Esophagus squamous epithelium (tissue), 5 donors: ENCODE measurements around the gene FAM180A. TPM values are rescaled to one million over a fixed set of nuclear protein-coding genes. Genes with fewer than 3 reads are reported as not detected.
"Not testable (repeated sequence)": the region's sequence is repeated elsewhere in the genome, so short reads cannot be mapped to it uniquely, and the experiment has no call there.

Experiments
- DNase-seq: peaks from one replicate; lab custom pipeline; 2025; lab: John Stamatoyannopoulos, UW
- H3K27ac ChIP-seq, 4 donors: fragments of 200-600 bp; sonication (generic); one replicate each; pipeline ENCODE4 v1.5.1; 2016 to 2019; ENCODE audit warnings: mild to moderate bottlenecking in 1 of 4
- H3K27me3 ChIP-seq, 4 donors: fragments of 200-600 bp; sonication (generic); 1 replicate in 3 of 4; 2 replicates in 1 of 4; pipeline versions ENCODE4 v1.5.1 to v1.6.0; 2017 to 2021; ENCODE audit warnings: antibody characterized with exemption in 1 of 4
- H3K36me3 ChIP-seq, 3 donors: fragments of 200-600 bp; sonication (generic); one replicate each; pipeline ENCODE4 v1.5.1; 2016 to 2019
- H3K4me1 ChIP-seq, 3 donors: fragments of 200-600 bp; sonication (generic); one replicate each; pipeline ENCODE4 v1.5.1; 2017 to 2019
- H3K4me3 ChIP-seq, 4 donors: fragments of 200-600 bp; sonication (generic); 1 replicate in 3 of 4; 2 replicates in 1 of 4; pipeline ENCODE4 v1.5.1; 2016 to 2019; ENCODE audit warnings: mild to moderate bottlenecking in 2 of 4, moderate library complexity in 1 of 4
- H3K9me3 ChIP-seq, 3 donors: fragments of 200-600 bp; sonication (generic); one replicate each; pipeline ENCODE4 v1.5.1; 2016 to 2019
- POLR2A ChIP-seq, 4 donors: fragments of 450-650 bp; IDR thresholded peaks; one replicate each; pipeline ENCODE4 v1.6.1; 2017; ENCODE audit warnings: antibody characterized with exemption in 4 of 4, mild to moderate bottlenecking in 4 of 4, moderate library complexity in 3 of 4
- WGBS, 2 donors: methylation state at CpG; one replicate each; pipeline ENCODE4 v1.1.5; 2018; 5-methylcytosine and 5-hydroxymethylcytosine counted together
- intact Hi-C: fragments of 100-400 bp; cut with DNase I; formaldehyde crosslinking; loops from one replicate; pipeline ENCODE4 v1.15.0; 2022
- total RNA-seq, 4 donors: library from RNA; depleted of rRNA; stranded (reverse); fragments of >200 nt; gene quantifications; one replicate each; pipeline ENCODE4 v1.1.0, GENCODE V29; 2016
- TF ChIP-seq, protein P1 (sequence below), 6 experiments: fragments of 450-650 bp in 4 of 6; fragments of 200-600 bp in 2 of 6; sonication (generic) in 2 of 6; IDR thresholded peaks; one replicate each; pipeline ENCODE4 v1.5.1; 2016 to 2019; ENCODE audit warnings: antibody characterized with exemption in 6 of 6, mild to moderate bottlenecking in 4 of 6, moderate library complexity in 4 of 6
- donor health status: DM: yes; HTN: yes; CAD: no.

The FAM180A gene
- total RNA-seq, 4 donors from 2014 or later: 0.38 to 5.0 (median 0.60) TPM

DNA sequence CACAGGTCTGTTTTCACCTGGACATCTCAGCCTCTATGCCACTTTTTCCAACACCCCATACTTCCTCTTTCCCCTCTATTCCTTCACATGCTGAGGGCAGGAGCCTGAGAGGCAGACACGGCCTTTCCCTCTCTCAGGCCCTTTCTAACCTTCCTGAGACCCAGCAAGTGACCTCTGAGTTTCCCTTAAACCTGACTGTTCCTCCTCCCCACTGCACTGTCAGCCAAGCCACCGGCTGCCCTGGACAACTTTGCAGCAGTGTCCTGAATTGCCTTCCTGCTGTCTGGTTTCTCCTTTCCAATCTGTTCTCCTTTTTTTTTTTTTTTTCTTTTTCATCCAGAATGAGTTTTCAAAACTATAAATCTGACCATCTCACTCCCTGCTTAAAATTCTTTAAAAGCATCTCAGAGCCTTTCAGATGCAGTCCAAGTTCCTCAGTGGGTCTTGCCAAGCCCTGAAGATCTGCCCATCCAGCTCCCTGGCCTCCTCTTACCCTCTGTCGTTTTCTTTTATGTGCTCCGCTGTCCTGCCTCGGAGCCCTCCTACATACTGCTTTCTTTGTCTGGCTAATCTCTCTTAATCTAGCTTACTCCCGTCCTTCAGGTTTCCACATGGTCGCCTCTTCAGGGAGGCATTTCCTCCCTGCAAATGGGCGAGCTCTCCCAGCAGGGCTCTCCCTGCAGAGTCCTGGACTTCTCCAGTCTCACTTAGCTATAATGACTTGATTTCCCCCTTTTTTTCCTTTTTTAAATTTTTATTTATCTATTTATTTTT is 51.1 kb downstream of the FAM180A start:
- Histone ChIP-seq H3K27me3 (no peaks in the 10 kb centered on the region), H3K27ac (no peak overlapping the region), H3K4me3 (no peak overlapping the region), H3K9me3 (no peaks in the 10 kb centered on the region), H3K36me3 (peaks cover 0 to 22% (median 0%) of the 10 kb centered on the region in 3 donors), H3K4me1 (peaks cover 0 to 22% (median 0%) of the 10 kb centered on the region in 3 donors)
- 36 to 53% methylated on average over 8 of the region's 8 CpGs for WGBS, 2 donors
- no peak for TF ChIP-seq POLR2A (IDR thresholded peaks at IDR 0.05)
- TF ChIP-seq, protein P1, sequence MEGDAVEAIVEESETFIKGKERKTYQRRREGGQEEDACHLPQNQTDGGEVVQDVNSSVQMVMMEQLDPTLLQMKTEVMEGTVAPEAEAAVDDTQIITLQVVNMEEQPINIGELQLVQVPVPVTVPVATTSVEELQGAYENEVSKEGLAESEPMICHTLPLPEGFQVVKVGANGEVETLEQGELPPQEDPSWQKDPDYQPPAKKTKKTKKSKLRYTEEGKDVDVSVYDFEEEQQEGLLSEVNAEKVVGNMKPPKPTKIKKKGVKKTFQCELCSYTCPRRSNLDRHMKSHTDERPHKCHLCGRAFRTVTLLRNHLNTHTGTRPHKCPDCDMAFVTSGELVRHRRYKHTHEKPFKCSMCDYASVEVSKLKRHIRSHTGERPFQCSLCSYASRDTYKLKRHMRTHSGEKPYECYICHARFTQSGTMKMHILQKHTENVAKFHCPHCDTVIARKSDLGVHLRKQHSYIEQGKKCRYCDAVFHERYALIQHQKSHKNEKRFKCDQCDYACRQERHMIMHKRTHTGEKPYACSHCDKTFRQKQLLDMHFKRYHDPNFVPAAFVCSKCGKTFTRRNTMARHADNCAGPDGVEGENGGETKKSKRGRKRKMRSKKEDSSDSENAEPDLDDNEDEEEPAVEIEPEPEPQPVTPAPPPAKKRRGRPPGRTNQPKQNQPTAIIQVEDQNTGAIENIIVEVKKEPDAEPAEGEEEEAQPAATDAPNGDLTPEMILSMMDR (IDR thresholded peaks at IDR 0.05): no peak
- intact Hi-C loops: no loop called here
- no peak for DNase-seq

DNA sequence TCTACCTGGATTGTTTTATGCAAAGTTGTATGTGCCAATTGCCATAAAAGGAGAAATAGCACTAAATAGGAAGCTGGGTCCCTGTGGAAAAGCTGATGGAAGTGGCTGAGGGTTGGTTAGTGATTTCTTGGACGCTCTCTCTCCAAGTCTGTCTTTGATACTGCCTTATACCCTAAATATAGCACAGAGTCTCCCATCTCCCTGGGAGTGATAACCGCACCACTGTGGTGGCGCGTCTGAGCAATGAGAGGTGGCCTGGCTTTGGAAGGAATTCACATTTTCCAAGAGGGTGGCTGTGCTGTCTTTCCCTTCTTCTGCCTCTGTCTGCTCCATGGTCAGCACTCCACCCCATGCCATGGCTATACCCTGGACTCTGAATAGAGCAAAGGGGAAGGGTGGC is 55.1 kb downstream of the FAM180A start:
- no peaks in the 10 kb centered on the region for H3K9me3 ChIP-seq
- peaks cover 0 to 13% (median 0%) of the 10 kb centered on the region in 3 donors for H3K4me1 ChIP-seq
- no peaks in the 10 kb centered on the region for H3K27me3 ChIP-seq
- peaks cover 0 to 57% (median 7%) of the 10 kb centered on the region in 3 donors for H3K36me3 ChIP-seq
- TF ChIP-seq, protein P1 (IDR thresholded peaks at IDR 0.05): no peak
- no peak for TF ChIP-seq POLR2A (IDR thresholded peaks at IDR 0.05)
- intact Hi-C loops: no loop called here
- WGBS, 2 donors: 94 to 100% methylated on average over 3 to 4 of the region's 4 CpGs
- DNase-seq: no peak
- H3K4me3 ChIP-seq: no peak overlapping the region
- no peak overlapping the region for H3K27ac ChIP-seq

DNA sequence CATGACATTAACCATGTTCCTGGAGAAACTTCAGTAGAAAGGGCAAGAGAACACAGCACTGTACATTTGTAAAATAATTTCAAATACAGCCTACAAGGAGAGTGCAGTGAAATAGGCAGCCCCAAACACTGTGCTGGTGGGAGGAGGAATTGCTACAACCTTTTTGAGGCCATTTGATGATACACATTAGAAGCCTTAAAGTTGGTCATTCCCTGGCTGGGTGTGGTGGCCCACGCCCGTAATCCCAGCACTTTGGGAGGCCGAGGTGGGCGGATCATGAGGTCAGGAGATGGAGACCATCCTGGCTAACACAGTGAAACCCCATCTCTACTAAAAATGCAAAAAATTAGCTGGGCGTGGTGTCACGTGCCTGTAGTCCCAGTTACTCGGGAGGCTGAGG is 56.0 kb downstream of the FAM180A start:
- intact Hi-C loops, DNase-seq: not testable (repeated sequence)

DNA sequence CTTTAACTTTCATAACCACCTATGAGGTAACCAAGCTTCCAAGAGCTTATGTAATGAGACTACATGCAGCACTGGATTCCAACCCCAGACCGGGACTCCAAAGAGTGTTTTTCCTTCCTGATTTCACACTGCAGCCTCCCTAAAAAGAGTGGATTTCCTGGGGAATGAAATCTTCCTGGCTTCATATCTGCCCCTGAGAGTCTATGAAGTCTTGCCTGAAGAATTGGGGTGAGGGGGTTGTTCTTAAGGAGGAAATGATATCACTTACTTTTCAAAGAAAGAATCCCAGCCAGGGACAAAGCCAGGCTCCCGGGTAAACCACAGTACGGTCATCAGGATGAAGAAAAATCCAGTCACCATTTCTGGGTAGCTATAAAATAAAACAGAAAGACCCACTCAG is 56.6 kb downstream of the FAM180A start:
- WGBS, 2 donors: 67 to 97% methylated on average over 3 of the region's 3 CpGs
- intact Hi-C loops: no loop called here
- Histone ChIP-seq H3K27ac (no peak overlapping the region), H3K27me3 (no peaks in the 10 kb centered on the region), H3K4me3 (no peak overlapping the region), H3K4me1 (peaks cover 0 to 3% (median 0%) of the 10 kb centered on the region in 3 donors), H3K36me3 (peaks cover 0 to 63% (median 7%) of the 10 kb centered on the region in 3 donors), H3K9me3 (no peaks in the 10 kb centered on the region)
- TF ChIP-seq, protein P1 (IDR thresholded peaks at IDR 0.05): no peak
- TF ChIP-seq POLR2A (IDR thresholded peaks at IDR 0.05): no peak
- DNase-seq: no peak

More for the DNA sequence above, 56.0 kb downstream of the FAM180A start:
- not testable (repeated sequence) for H3K27me3 ChIP-seq, H3K27ac ChIP-seq, H3K4me1 ChIP-seq, H3K9me3 ChIP-seq, H3K4me3 ChIP-seq
- H3K36me3 ChIP-seq: peaks cover 0 to 63% (median 7%) of the 10 kb centered on the region in 3 donors
- 93% methylated on average over 7 of the region's 7 CpGs; no CpG with 5 or more reads in 1 of the 2 donors for WGBS, 2 donors

DNA sequence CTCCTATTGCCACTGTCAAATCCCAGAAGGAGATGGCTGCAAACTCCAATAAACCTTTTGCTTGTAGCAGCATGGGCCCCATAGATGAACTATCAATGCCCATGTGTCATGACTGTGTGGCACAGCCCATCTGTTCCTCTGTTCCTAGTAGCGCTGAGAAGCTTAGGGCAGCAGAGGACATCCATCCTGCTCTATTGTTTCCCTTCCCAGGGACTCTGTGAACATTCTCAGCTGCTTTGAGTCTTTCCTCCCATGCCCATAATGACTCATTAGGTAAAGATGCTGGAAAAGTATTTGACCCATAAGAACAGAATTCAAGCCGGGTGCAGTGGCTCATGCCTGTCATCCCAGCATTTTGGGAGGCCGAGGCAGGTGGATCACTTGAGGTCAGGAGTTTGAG is 58.0 kb downstream of the FAM180A start:
- H3K36me3 ChIP-seq: peaks cover 0 to 71% (median 7%) of the 10 kb centered on the region in 3 donors
- no peak for DNase-seq
- H3K4me3 ChIP-seq: no peak overlapping the region
- no peaks in the 10 kb centered on the region for H3K4me1 ChIP-seq
- intact Hi-C loops: no loop called here
- no peaks in the 10 kb centered on the region for H3K27me3 ChIP-seq
- 96 to 100% methylated on average over 1 to 3 of the region's 3 CpGs for WGBS, 2 donors
- H3K27ac ChIP-seq: no peak overlapping the region
- no peaks in the 10 kb centered on the region for H3K9me3 ChIP-seq
- no peak for TF ChIP-seq POLR2A (IDR thresholded peaks at IDR 0.05)
- TF ChIP-seq, protein P1 (IDR thresholded peaks at IDR 0.05): no peak
